ENCODE measurements around the gene SELP.

Gene SELP

GRCh38 chr1:169594391-169594790, 35.5 kb downstream of the SELP start:
- Histone ChIP-seq H3K27me3 (ENCODE audit: control insufficient read depth, insufficient read depth, low read length) (no peaks in the 10 kb centered on the region), H3K9me3 (ENCODE audit: control insufficient read depth, insufficient read depth, low read length) (no peaks in the 10 kb centered on the region), H3K27ac (ENCODE audit: low read depth, low read length) (no peak overlapping the region), H3K9ac (ENCODE audit: low read depth, low read length) (no peak overlapping the region), H3K4me1 (ENCODE audit: control insufficient read depth, insufficient read depth, low read length) (no peaks in the 10 kb centered on the region), H3K36me3 (ENCODE audit: control insufficient read depth, insufficient read depth, low read length) (no peaks in the 10 kb centered on the region), H3K4me3 (ENCODE audit: low read depth, low read length) (no peak overlapping the region)

DNA sequence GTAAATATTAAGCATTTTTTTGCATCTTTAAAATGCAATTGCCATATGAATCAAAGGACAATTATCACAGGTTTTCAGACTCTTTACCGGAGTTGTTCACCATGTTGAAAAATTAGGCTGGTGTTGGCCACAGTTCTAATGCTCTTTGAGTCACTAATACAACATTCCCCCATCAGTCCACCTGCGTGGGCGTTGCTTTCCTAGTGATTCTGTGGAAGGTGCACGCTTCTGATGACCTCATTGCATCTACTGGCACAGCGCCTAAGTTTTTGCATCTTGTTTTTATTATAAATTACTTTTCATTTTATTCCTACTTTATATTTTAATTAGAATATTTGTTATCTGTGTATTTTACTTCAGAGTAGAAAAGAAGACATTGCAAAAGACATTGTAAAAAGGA, 39.0 kb downstream of the SELP start:
- Histone ChIP-seq H3K4me1 (ENCODE audit: control insufficient read depth, insufficient read depth, low read length) (0 out of 2 replicates have a peak, but pooled peaks cover 5% of the 10 kb centered on the region), H3K9me3 (ENCODE audit: control insufficient read depth, insufficient read depth, low read length) (no peaks in the 10 kb centered on the region), H3K9ac (ENCODE audit: low read depth, low read length) (no peak overlapping the region), H3K4me3 (ENCODE audit: low read depth, low read length) (no peak overlapping the region), H3K36me3 (ENCODE audit: control insufficient read depth, insufficient read depth, low read length) (no peaks in the 10 kb centered on the region), H3K27me3 (ENCODE audit: control insufficient read depth, insufficient read depth, low read length) (peaks cover 2% of the 10 kb centered on the region; the same call in 1 of the 2 replicates), H3K27ac (ENCODE audit: low read depth, low read length) (no peak overlapping the region)

- Histone ChIP-seq H3K27me3 (ENCODE audit: control insufficient read depth, insufficient read depth, low read length) (peaks cover 10% of the 10 kb centered on the region; the same call in 1 of the 2 replicates), H3K36me3 (ENCODE audit: control insufficient read depth, insufficient read depth, low read length) (no peaks in the 10 kb centered on the region), H3K9me3 (ENCODE audit: control insufficient read depth, insufficient read depth, low read length) (no peaks in the 10 kb centered on the region), H3K4me3 (ENCODE audit: low read depth, low read length) (no peak overlapping the region), H3K27ac (ENCODE audit: low read depth, low read length) (no peak overlapping the region), H3K9ac (ENCODE audit: low read depth, low read length) (no peak overlapping the region), H3K4me1 (ENCODE audit: control insufficient read depth, insufficient read depth, low read length) (0 out of 2 replicates have a peak, but pooled peaks cover 5% of the 10 kb centered on the region)
These were observed 41.0 kb downstream of the SELP start for GRCh38 chr1:169588785-169589485.

DNA sequence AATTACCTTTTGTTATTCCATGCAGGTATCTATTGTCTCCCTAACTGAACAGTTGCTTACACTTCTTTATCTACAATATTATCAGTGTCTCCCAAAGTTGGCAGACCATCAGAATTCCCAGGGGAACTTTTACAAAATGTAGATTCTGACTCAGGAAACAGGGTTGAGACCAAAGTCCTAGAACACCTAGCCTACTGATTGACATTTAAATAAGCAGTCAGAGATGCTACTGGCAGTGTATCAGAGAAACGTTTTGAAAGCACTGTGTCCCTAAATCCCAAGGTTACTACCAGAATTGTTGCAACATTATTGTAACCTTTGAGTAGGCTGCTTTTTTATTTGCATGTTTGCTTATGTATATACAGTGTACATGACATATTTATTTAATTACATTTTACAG, 41.8 kb downstream of the SELP start:
- Histone ChIP-seq H3K4me1 (ENCODE audit: control insufficient read depth, insufficient read depth, low read length) (0 out of 2 replicates have a peak, but pooled peaks cover 5% of the 10 kb centered on the region), H3K4me3 (ENCODE audit: low read depth, low read length) (no peak overlapping the region), H3K27ac (ENCODE audit: low read depth, low read length) (no peak overlapping the region), H3K9me3 (ENCODE audit: control insufficient read depth, insufficient read depth, low read length) (no peaks in the 10 kb centered on the region), H3K9ac (ENCODE audit: low read depth, low read length) (no peak overlapping the region), H3K27me3 (ENCODE audit: control insufficient read depth, insufficient read depth, low read length) (peaks cover 10% of the 10 kb centered on the region; the same call in 1 of the 2 replicates), H3K36me3 (ENCODE audit: control insufficient read depth, insufficient read depth, low read length) (no peaks in the 10 kb centered on the region)

GRCh38 chr1:169586395-169587255, 43.3 kb downstream of the SELP start, which contains the start of gene F5:
Gene F5 (minus strand): TSS chr1:169586481. CDS start chr1:169586386, 95 bp downstream.
- H3K27me3 ChIP-seq (ENCODE audit: control insufficient read depth, insufficient read depth, low read length): peaks cover 10% of the 10 kb centered on the region; the same call in 1 of the 2 replicates
- H3K4me3 ChIP-seq (ENCODE audit: low read depth, low read length): 0 out of 2 replicates have a peak within 1 kb of the TSS, but pooled peaks have one; percentile 20
- H3K36me3 ChIP-seq (ENCODE audit: control insufficient read depth, insufficient read depth, low read length): no peaks in the 10 kb centered on the region
- H3K27ac ChIP-seq (ENCODE audit: low read depth, low read length): no peak within 1 kb of the TSS
- H3K9ac ChIP-seq (ENCODE audit: low read depth, low read length): no peak within 1 kb of the TSS
- H3K9me3 ChIP-seq (ENCODE audit: control insufficient read depth, insufficient read depth, low read length): no peaks in the 10 kb centered on the region
- 0 out of 2 replicates have a peak, but pooled peaks cover 5% of the 10 kb centered on the region for H3K4me1 ChIP-seq (ENCODE audit: control insufficient read depth, insufficient read depth, low read length)

DNA sequence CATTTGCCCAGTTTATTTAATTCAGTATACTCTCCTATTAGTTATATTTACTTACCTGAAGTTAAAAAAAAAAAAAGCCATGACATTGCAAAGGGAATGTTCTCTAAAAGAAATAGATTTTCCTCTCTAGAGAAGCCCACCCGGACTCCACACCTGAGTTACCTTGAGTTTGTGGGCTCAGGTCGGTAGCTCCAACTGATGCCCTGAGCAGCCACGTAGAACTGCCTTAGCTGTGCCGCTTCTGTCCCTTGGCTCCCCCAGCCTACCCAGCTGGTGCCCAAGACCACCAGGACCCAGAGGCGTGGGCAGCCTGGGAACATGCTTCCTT, 43.9 kb downstream of the SELP start:
- 0 out of 2 replicates have a peak, but pooled peaks cover 5% of the 10 kb centered on the region for H3K4me1 ChIP-seq (ENCODE audit: control insufficient read depth, insufficient read depth, low read length)
- H3K36me3 ChIP-seq (ENCODE audit: control insufficient read depth, insufficient read depth, low read length): no peaks in the 10 kb centered on the region
- H3K27ac ChIP-seq (ENCODE audit: low read depth, low read length): no peak overlapping the region
- peaks cover 10% of the 10 kb centered on the region; the same call in 1 of the 2 replicates for H3K27me3 ChIP-seq (ENCODE audit: control insufficient read depth, insufficient read depth, low read length)
- H3K9ac ChIP-seq (ENCODE audit: low read depth, low read length): no peak overlapping the region
- H3K9me3 ChIP-seq (ENCODE audit: control insufficient read depth, insufficient read depth, low read length): no peaks in the 10 kb centered on the region
- 0 out of 2 replicates have a peak overlapping the region, but pooled peaks have one; percentile 20 for H3K4me3 ChIP-seq (ENCODE audit: low read depth, low read length)

GRCh38 chr1:169585181-169585580, 44.7 kb downstream of the SELP start:
- H3K4me3 ChIP-seq (ENCODE audit: low read depth, low read length): no peak overlapping the region
- H3K9ac ChIP-seq (ENCODE audit: low read depth, low read length): no peak overlapping the region
- H3K36me3 ChIP-seq (ENCODE audit: control insufficient read depth, insufficient read depth, low read length): no peaks in the 10 kb centered on the region
- no peaks in the 10 kb centered on the region for H3K9me3 ChIP-seq (ENCODE audit: control insufficient read depth, insufficient read depth, low read length)
- H3K4me1 ChIP-seq (ENCODE audit: control insufficient read depth, insufficient read depth, low read length): 0 out of 2 replicates have a peak, but pooled peaks cover 5% of the 10 kb centered on the region
- no peak overlapping the region for H3K27ac ChIP-seq (ENCODE audit: low read depth, low read length)
- H3K27me3 ChIP-seq (ENCODE audit: control insufficient read depth, insufficient read depth, low read length): peaks cover 10% of the 10 kb centered on the region; the same call in 1 of the 2 replicates

DNA sequence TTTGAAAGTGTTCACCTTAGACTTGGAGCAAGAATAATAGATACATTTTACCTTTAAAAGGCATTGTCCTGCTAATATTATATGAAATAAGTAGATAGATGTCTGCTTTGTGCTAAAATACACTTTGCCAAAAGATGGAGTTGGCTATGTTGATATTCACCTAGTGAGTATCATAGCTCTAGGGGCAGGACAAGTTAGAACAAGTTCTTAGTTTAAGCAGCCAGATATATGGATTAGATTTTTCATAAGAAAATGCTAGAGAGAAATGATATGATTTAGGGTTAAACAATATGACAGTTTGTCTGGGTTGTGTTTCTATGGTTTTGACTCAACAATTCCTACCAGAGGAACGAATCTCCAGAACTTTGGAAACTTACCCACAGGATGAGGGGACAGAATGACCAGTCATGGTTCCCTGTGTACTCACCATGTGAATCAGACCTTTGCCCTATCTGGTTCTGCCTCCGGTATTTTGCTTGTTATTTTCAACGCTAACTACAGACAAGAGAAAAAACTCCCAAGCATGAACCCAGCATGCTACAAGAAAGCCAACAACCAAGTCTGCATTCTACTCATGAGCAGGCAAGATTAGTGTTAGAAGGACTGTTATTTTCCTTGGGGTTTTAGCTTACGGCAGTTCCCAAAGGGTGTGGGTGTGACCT, 45.3 kb downstream of the SELP start:
- Histone ChIP-seq H3K27me3 (ENCODE audit: control insufficient read depth, insufficient read depth, low read length) (peaks cover 10% of the 10 kb centered on the region; the same call in 1 of the 2 replicates), H3K27ac (ENCODE audit: low read depth, low read length) (no peak overlapping the region), H3K4me1 (ENCODE audit: control insufficient read depth, insufficient read depth, low read length) (0 out of 2 replicates have a peak, but pooled peaks cover 5% of the 10 kb centered on the region), H3K9me3 (ENCODE audit: control insufficient read depth, insufficient read depth, low read length) (no peaks in the 10 kb centered on the region), H3K9ac (ENCODE audit: low read depth, low read length) (no peak overlapping the region), H3K36me3 (ENCODE audit: control insufficient read depth, insufficient read depth, low read length) (no peaks in the 10 kb centered on the region), H3K4me3 (ENCODE audit: low read depth, low read length) (no peak overlapping the region)

GRCh38 chr1:169577981-169578738, 51.8 kb downstream of the SELP start:
- Histone ChIP-seq H3K4me3 (ENCODE audit: low read depth, low read length) (no peak overlapping the region), H3K27me3 (ENCODE audit: control insufficient read depth, insufficient read depth, low read length) (no peaks in the 10 kb centered on the region), H3K27ac (ENCODE audit: low read depth, low read length) (no peak overlapping the region), H3K36me3 (ENCODE audit: control insufficient read depth, insufficient read depth, low read length) (no peaks in the 10 kb centered on the region), H3K9me3 (ENCODE audit: control insufficient read depth, insufficient read depth, low read length) (no peaks in the 10 kb centered on the region), H3K4me1 (ENCODE audit: control insufficient read depth, insufficient read depth, low read length) (no peaks in the 10 kb centered on the region), H3K9ac (ENCODE audit: low read depth, low read length) (no peak overlapping the region)

DNA sequence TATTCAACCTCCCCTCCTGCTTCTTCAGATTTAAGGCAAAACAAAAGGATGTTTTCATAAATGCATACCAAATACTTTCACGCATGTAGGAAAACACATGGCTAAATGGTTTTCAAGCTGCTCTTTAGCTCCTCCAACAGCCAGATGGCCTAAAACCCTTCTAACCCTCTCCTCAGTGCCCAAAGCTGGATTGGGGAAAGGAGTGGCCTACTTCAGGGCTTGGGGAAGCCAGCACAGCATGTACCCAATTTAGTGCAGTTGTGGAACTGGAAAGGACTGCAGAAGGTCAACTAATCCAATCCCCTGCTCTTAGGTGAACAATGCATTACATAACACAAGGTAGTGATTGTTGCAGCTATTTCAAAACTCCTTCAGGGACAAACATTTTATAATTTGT, 53.0 kb downstream of the SELP start:
- H3K27ac ChIP-seq (ENCODE audit: low read depth, low read length): no peak overlapping the region
- H3K9me3 ChIP-seq (ENCODE audit: control insufficient read depth, insufficient read depth, low read length): no peaks in the 10 kb centered on the region
- H3K36me3 ChIP-seq (ENCODE audit: control insufficient read depth, insufficient read depth, low read length): no peaks in the 10 kb centered on the region
- H3K9ac ChIP-seq (ENCODE audit: low read depth, low read length): no peak overlapping the region
- H3K27me3 ChIP-seq (ENCODE audit: control insufficient read depth, insufficient read depth, low read length): no peaks in the 10 kb centered on the region
- H3K4me1 ChIP-seq (ENCODE audit: control insufficient read depth, insufficient read depth, low read length): no peaks in the 10 kb centered on the region
- no peak overlapping the region for H3K4me3 ChIP-seq (ENCODE audit: low read depth, low read length)

Measured in HUES48 (cell line).